Activated CD4-positive, alpha-beta T cell treated with anti-CD3 and anti-CD28 coated beads, Interleukin-2, amount 50 U/mL, for 4 hours (primary cell): Measurements from ENCODE around the gene ASF1B.
"Not testable (repeated sequence)": the region's sequence is repeated elsewhere in the genome, so short reads cannot be mapped to it uniquely, and the experiment has no call there.

Experiments used
- DNase-seq, 2 experiments: peaks; one replicate each; pipeline ENCODE4 v3.0.0-alpha.2; 2020

Gene ASF1B

GRCh38 chr19:14136509-14137281, at the start of gene ASF1B:
ASF1B (minus strand) TSS chr19:14136589; CDS start chr19:14136456, 133 bp downstream.
- peak; percentile 94 to 95 for DNase-seq

GRCh38 chr19:14185691-14186090, 49.3 kb upstream of the ASF1B start:
- not testable (repeated sequence) for DNase-seq

GRCh38 chr19:14185158-14185557, 48.8 kb upstream of the ASF1B start:
- no peak for DNase-seq

DNA sequence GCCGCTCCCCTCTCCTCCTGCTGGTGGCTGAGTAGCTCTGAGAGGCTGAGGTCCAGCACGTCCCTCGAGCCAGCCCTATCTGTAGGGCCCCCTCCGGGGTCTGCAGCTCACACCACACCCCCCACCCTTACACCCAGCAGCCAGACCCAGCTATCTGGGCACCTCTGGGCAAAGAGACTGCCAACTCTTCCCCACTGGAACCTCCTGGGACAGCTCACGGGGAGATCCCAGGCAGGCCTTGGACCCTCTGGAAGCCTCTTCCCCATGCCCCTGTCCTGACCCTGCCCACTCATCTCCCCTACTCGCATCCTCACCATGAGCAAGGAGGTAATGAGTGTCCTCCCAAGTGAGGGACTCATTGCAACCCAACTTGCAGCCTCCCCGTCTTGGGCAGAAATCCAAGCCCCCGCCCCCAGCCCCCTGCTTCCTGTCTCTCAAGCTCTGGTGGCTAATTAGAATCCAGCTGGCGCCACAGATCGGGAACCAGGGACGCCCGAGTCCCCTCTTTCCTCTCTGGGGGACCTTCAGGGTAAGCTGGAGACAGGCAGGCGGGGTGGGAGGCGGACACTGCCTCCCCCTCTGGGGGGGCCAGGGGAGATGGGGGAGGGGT, 47.5 kb upstream of the ASF1B start:
- no peak for DNase-seq

DNA sequence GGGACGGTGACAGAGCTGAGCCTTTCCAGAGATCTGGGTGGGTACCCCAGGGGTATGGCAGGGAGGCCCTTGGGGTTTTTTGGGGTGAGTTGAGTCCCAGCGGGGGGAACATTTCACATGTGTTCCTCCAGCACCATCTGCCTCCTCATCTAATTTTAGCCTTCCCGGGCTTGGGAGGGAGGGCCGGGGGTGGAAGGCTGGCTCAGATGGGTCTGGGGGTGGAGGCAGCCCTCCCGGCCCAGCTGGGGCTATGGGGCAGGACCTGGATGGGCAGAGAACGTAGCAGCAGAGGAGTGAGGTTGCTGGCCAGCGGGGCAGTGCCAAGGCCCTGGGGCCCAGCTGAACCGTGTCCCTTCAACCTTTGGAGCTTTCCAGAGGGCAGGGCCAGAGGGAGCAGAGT, 46.1 kb upstream of the ASF1B start:
- no peak for DNase-seq

GRCh38 chr19:14181906-14182305, 45.5 kb upstream of the ASF1B start:
- no peak for DNase-seq

GRCh38 chr19:14181199-14181598, 44.8 kb upstream of the ASF1B start:
- DNase-seq, result not testable (repeated sequence)

DNA sequence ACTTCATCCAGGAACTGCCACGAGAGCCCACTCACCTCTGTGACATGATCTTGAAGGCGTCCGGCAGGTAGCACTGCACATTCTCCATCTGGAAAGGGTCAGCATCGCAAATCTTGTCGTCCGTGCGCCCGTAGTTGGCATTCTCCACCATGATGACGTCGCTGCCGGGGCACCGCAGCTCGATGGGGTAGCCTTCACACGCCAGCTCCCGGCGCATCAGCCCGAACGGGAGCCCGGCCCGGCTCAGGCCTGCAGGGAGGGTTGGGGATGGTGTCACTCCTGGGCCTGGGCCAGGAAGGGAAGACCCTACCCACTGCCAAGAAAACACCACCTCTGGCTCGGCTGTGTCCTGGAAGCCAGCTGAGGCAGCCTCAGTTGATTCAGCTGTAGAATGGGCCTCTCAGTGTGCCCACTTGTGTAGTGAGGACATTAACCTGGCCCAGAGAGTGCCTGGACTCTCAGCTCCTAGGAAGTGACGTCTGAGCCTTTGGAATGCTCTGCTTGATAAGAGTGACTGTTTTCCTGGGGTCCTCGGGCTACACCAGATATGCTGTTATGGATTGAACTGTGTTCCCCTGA, 41.2 kb upstream of the ASF1B start:
- DNase-seq, result no peak

GRCh38 chr19:14175351-14175792, 39.0 kb upstream of the ASF1B start:
- DNase-seq, result no peak

DNA sequence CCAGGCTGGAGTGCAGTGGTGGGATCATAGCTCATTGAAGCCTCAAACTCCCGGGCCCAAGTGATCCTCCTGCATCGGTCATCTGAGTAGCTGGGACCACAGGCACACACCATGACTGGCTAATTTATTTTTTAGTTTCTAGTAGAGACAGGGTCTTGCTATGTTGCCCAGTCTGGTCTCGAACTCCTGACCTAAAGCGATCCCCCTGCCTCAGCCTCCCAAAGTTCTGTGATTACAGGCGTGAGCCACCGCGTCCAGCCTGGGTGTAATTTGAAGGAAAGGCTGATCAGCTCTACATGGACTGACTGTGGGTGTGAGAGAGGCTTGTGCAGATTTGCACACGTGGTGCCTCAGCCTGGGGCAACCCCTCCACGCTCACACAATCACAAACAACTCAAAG, 38.5 kb upstream of the ASF1B start:
- no peak for DNase-seq

DNA sequence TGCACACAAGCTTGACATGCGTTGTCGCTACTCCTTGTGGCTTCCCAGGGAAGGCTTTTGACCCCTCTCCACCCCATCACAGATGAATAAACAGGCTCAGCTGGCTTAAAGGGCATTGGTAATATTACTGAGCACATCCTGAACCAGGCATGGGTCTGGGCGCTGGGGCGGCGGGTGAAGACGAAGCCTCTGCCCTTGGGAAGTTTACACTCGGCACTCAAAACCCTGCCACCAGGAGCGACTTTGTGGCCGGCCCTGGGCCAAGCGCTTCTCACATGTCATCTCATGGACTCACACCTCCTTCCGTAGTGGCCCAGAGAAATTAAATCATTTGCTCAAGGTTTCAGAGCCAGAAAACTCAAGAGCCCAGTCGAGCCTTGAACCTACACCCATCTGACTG, 32.6 kb upstream of the ASF1B start:
- no peak for DNase-seq

DNA sequence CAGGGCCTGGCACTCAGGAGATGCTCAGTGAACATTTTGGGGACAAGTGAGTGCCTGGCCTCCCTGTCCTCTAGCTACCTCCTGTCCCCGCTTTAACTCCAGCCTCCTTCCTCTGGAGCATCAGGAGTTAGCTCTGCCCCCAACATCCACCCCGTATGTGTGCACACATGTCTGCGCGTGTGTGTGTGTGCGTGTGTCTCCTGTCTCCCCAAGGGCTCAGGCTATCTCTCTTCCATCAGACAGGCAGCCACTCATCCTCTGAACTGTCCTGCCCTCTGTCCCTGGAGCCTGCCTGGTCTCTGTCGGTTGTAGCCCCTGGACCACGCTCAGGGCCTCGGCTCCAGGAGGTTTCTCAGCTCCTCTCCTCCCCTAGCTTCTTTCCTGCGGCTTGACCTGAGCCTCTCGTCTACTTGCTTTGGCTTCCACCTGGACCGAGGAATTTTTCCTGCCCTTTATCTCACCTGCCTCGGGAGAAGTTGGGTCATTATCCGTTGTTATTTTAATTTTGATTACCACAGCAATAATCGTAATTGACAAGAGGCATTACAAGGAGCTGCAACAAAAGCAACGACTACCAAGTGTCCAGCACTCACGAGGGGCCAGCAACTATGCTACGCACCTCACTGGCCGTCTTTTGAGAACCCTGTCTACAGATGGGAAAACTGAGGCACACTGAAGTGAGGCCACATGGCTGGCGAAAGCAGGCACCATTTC, 32.0 kb upstream of the ASF1B start:
- no peak for DNase-seq

DNA sequence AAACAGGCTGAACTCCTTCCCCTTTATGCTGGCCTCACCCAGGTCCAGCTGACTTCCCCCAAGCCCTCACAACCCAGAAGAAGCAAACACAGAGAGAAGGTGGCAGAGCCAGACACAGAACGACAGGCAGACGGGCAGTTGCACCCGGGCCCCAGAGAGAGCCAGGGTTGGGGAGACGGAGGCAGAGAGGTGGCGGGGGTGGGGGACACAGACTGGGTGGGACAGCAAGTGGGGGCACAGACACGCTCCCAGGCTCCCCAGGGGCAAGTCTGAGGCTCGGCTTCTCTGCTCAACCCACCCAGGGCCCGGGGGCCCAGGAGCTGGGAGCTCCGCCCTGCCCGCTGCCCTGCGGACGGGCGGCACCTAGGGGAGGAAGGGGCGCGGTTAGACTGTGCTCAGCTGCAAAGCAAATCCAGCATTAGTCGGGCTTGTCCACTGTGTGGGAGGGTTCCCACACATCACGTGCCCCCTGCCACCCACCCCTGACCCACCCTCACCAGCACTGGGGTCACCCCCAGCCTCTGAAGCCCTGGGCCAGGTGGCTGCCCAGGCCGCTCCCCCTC, 31.3 kb upstream of the ASF1B start:
- no peak for DNase-seq

DNA sequence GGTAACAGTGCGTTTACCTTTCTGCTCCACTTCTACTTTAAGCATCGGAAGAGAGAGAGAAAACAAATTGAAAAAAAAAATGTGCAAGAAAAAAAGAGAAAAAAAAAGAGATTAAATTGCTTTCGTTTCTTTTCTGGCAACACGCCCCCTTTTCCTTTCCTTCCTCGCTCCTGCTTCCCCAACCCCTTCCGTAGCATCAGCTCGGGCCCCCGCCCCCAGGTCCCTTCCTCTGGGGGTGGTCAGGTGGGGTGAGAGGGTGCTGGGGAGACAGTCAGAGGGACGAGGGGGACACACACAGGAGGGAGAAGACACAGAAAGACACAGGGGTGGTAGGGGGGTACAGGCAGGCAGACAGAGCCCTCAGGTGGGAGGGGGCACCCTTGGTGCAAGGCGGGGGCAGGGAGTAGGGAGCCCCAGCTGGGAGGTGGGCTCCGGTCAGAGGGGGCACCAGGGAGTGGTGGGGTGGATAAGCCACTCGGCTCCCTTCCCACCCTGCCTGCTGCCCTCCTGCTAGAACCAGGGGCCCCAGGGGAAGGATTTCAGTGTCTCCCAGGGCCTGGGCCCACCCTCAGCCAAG, 30.7 kb upstream of the ASF1B start:
- DNase-seq, result no peak

DNA sequence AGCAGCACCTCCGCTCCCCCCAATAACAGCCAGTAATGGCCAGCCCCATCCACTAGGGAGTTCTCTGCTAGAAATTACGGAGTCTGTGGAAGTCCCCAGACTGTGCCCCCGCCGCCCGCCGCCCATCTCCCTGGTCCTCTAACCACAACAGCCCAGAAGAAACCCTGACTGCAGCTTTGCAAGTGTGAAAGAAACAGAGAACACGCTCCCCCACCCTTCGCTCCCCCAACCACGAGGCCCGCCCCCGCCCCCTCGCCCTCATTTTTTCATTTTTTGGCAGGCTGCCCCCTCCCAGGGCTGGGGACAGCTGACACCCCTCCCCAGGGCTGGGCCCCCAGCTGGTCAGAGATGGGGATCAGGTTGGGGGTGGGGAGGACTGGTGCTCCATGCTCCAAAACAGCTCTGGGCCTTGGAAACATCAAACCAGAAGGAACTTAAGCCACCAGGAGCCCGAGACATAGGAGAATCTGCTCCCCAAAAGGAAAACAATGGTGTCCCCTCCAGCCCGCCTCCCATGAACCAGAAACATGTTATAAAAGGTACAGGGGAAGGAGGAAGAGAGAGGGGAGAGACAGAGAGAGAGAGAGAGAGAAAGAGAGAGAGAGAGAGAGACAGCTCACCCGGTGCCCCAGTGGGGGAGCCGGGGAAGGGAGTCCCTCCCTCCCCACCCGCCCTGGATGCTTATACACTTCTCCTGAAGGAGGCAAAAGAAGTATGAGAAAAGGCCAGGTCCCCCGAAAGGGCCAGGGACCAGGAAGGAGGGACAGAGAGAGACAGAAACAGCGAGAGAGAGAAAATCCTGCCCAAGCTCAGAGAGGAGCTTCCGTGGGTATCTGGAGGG, 29.8 kb upstream of the ASF1B start:
- DNase-seq, result no peak

DNA sequence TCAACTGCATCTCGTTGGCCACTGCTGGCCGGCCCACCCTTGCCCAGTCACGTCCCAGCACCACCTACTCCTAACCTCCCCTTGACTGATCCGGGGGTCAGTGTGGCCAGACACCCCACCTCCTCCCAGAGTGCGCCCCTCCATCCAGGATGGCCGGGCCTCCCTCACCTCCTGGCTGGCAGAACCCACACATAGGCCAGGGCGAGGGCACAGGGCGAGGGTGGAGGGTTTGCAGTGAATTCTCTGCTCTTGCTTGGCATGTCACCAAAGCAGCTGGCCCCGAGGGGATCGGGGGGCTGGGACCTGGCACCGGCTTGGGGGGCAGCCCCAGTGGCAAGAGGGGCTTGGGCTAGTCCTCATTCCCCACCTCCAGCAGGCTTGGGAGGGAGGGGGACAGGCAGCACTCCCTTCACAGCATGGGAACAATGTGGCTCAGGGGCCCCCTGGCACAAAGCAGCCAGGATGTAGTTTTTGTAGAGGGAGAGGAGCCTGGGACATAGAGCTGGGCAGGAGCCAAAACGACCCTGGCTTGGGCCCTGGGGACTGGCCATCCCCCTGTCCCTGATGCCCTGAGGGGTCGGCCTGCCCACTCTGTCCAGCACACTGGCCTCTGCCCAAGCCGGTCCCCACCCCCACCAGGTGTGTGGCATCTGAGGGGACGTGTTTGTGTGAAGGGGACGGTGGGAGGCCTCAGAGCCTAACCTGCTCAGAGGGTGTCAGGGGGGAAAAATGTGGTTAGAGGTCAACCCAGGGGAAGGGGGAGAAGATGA, 28.5 kb upstream of the ASF1B start:
- no peak for DNase-seq

DNA sequence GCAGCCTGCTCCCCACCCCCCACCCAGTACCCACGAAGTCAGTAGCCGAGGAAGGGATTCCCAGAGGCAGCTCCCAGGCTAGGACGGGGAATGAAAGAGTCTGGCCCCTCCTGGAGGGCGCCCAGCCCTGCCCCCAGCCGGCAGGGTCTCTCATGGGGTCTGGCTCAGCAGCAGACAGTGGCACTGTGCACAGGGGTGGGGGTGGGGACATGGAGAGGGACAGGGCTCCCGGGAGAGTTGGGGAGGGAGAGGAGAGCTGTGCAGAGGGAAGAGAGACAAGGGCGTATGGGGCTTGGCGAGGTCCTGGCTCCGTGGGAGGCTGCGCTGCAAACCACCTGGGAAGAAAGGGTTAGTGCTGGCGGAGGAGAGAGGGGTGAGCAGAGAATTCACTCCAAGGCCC, 27.7 kb upstream of the ASF1B start:
- no peak for DNase-seq

GRCh38 chr19:14162871-14163297, 26.5 kb upstream of the ASF1B start:
- DNase-seq, result no peak

GRCh38 chr19:14161305-14161704, 24.9 kb upstream of the ASF1B start:
- DNase-seq, result no peak

- DNase-seq, result no peak
Observed at GRCh38 chr19:14160017-14160703, 23.8 kb upstream of the ASF1B start.
